Activated CD8-positive, alpha-beta T cell treated with anti-CD3 and anti-CD28 coated beads for 36 hours (primary cell): ENCODE measurements around the gene PIK3R2. TPM values are rescaled to one million over a fixed set of nuclear protein-coding genes. Genes with fewer than 3 reads are reported as not detected.

Experiments
- ATAC-seq: fragments of 200-7000 bp; cut with Tn5 transposase; one replicate; pipeline ENCODE4 v1.10.0; 2021; ENCODE audit warnings: mild to moderate bottlenecking, moderate library complexity
- CTCF ChIA-PET: fragments of 350-600 bp; sonication (Branson Sonifier 250); formaldehyde crosslinking; loops from one replicate; lab custom pipeline; 2021; ENCODE audit warnings: antibody characterized with exemption; lab: Charles Lee
- POLR2A ChIA-PET: fragments of 350-600 bp; sonication (Branson Sonifier 250); formaldehyde crosslinking; loops from one replicate; lab custom pipeline; 2021; ENCODE audit warnings: antibody characterized with exemption; lab: Charles Lee
- DNase-seq: peaks from one replicate; pipeline ENCODE4 v3.0.0-alpha.2; 2020
- H3K27ac Mint-ChIP-seq: one replicate; pipeline ENCODE4 v1.8.0; 2021; ENCODE audit warnings: mild to moderate bottlenecking, mixed read lengths
- H3K27me3 Mint-ChIP-seq: one replicate; pipeline ENCODE4 v1.8.0; 2021; ENCODE audit warnings: mixed read lengths
- H3K36me3 Mint-ChIP-seq: one replicate; pipeline ENCODE4 v1.8.0; 2021; ENCODE audit warnings: low read depth, mixed read lengths
- H3K4me1 Mint-ChIP-seq: one replicate; pipeline ENCODE4 v1.8.0; 2021; ENCODE audit warnings: low read depth, mixed read lengths
- H3K4me3 Mint-ChIP-seq: one replicate; pipeline ENCODE4 v1.8.0; 2021; ENCODE audit warnings: mild to moderate bottlenecking, moderate library complexity, mixed read lengths
- H3K9me3 Mint-ChIP-seq: one replicate; pipeline ENCODE4 v1.8.0; 2021; ENCODE audit warnings: mixed read lengths
- CTCF ChIP-seq: fragments of 200-600 bp; IDR thresholded peaks from one replicate; pipeline ENCODE4 v1.8.0; 2022; ENCODE audit warnings: antibody characterized with exemption, mild to moderate bottlenecking
- intact Hi-C: fragments of 100-400 bp; cut with micrococcal nuclease; formaldehyde crosslinking; loops from one replicate; pipeline ENCODE4 v1.10.0; 2022
- total RNA-seq, 2 experiments: library from RNA; stranded (reverse); gene quantifications; one replicate each; pipeline ENCODE4 v1.2.3, GENCODE V29; 2021

Gene PIK3R2
- total RNA-seq, 2 experiments from 2014 or later, result 15.0 to 15.8 TPM

- H3K27me3 Mint-ChIP-seq, result no peaks in the 10 kb centered on the region
- TF ChIP-seq CTCF, result no peak
- H3K4me3 Mint-ChIP-seq, result no peak overlapping the region
- H3K4me1 Mint-ChIP-seq, result peaks cover 31% of the 10 kb centered on the region
- H3K36me3 Mint-ChIP-seq, result peaks cover 11% of the 10 kb centered on the region
- no peak overlapping the region for H3K27ac Mint-ChIP-seq
- DNase-seq (no peak), ATAC-seq (no peak)
- H3K9me3 Mint-ChIP-seq, result no peaks in the 10 kb centered on the region
- intact Hi-C loops, result loop anchor here (5.0 kb wide), 1 partner anchor 53 kb away; no protein-coding TSS in a partner anchor
- CTCF ChIA-PET, result interaction anchor here (0.8 to 2.9 kb wide), 21 partner anchors 9 to 85 kb away, joined by 3 to 16 read pairs (median 5); partner anchors contain the start of genes MAST3, MPV17L2 and PIK3R2
- POLR2A ChIA-PET, result interaction anchor here (1.1 to 1.7 kb wide), 2 partner anchors 10 to 45 kb away, joined by 3 read pairs; no protein-coding TSS in a partner anchor
These were observed 39.1 kb upstream of the PIK3R2 start for GRCh38 chr19:18113827-18114226.

- no peak for ATAC-seq
- no peak for TF ChIP-seq CTCF
- peaks cover 11% of the 10 kb centered on the region for H3K36me3 Mint-ChIP-seq
- H3K27me3 Mint-ChIP-seq, result no peaks in the 10 kb centered on the region
- H3K9me3 Mint-ChIP-seq, result no peaks in the 10 kb centered on the region
- CTCF ChIA-PET, result interaction anchor here (2.5 kb wide), 1 partner anchor 53 kb away, joined by 13 read pairs; no protein-coding TSS in a partner anchor
- no peak for DNase-seq
- intact Hi-C loops, result loop anchor here (5.0 kb wide), 1 partner anchor 53 kb away; no protein-coding TSS in a partner anchor
- POLR2A ChIA-PET, result no interaction called here
- H3K27ac Mint-ChIP-seq, result no peak overlapping the region
- peaks cover 32% of the 10 kb centered on the region for H3K4me1 Mint-ChIP-seq
- H3K4me3 Mint-ChIP-seq, result no peak overlapping the region
These were observed 38.5 kb upstream of the PIK3R2 start for GRCh38 chr19:18114483-18114882.

GRCh38 chr19:18117364-18117691 lies 35.6 kb upstream of the PIK3R2 start:
- Mint-ChIP-seq H3K9me3 (no peaks in the 10 kb centered on the region), H3K27ac (peak overlapping the region; percentile 76), H3K36me3 (peaks cover 7% of the 10 kb centered on the region), H3K4me3 (peak overlapping the region; percentile 77), H3K4me1 (peaks cover 35% of the 10 kb centered on the region), H3K27me3 (no peaks in the 10 kb centered on the region)
- POLR2A ChIA-PET, result interaction anchor here (1.1 to 5.2 kb wide), 2 partner anchors 13 to 34 kb away, joined by 3 to 18 read pairs; partner anchors contain the start of gene PIK3R2
- intact Hi-C loops, result no loop called here
- no peak for DNase-seq
- ATAC-seq, result no peak
- CTCF ChIA-PET, result interaction anchor here (0.8 to 3.2 kb wide), 5 partner anchors 35 to 271 kb away, joined by 3 to 13 read pairs (median 4); partner anchors contain the start of genes ARRDC2 and PIK3R2
- no peak for TF ChIP-seq CTCF

- ATAC-seq, result peak; percentile 90
- Mint-ChIP-seq H3K36me3 (peaks cover 3% of the 10 kb centered on the region), H3K4me1 (peaks cover 32% of the 10 kb centered on the region)
These were observed 35.1 kb upstream of the PIK3R2 start for GRCh38 chr19:18117692-18118378.

More at GRCh38 chr19:18117692-18118378, 35.1 kb upstream of the PIK3R2 start:
- intact Hi-C loops, result no loop called here
- DNase-seq, result peak; percentile 94
- Mint-ChIP-seq H3K27ac (peak overlapping the region; percentile 86), H3K4me3 (peak overlapping the region; percentile 77), H3K27me3 (no peaks in the 10 kb centered on the region), H3K9me3 (no peaks in the 10 kb centered on the region)
- no peak for TF ChIP-seq CTCF
- CTCF ChIA-PET, result interaction anchor here (0.8 to 3.2 kb wide), 7 partner anchors 34 to 271 kb away, joined by 3 to 13 read pairs (median 4); partner anchors contain the start of genes ARRDC2 and PIK3R2
- POLR2A ChIA-PET, result interaction anchor here (1.1 to 5.2 kb wide), 3 partner anchors 13 to 43 kb away, joined by 3 to 18 read pairs (median 8); partner anchors contain the start of gene PIK3R2
